Stimulated activated CD8-positive, alpha-beta memory T cell treated with anti-CD3 and anti-CD28 coated beads, Interleukin-4, amount 100 ng/mL, for 48 hours (primary cell): ENCODE results near the gene APOO.

ENCODE experiments used
- DNase-seq: peaks from one replicate; pipeline ENCODE4 v3.0.0-alpha.2; 2020

The APOO gene

DNA sequence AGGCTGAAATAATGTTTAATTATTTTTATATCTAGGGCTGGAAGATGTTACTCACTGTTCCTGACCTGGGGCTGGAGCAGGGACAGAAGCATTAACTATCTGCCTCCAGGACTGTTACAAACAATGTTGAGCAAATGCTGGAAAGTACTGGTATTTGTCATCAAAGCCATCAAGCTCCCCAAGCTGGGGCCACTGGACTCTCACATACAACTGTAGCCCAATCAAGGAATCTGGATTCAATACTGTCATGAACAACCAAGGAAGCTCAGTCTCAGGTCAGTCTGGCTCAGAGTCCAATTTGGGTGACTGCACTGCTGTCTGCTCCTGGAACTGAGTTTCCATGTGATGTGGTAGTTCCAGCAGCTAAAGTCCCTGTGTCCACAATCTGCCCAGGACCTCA, 50.4 kb downstream of the APOO start:
- no peak for DNase-seq

DNA sequence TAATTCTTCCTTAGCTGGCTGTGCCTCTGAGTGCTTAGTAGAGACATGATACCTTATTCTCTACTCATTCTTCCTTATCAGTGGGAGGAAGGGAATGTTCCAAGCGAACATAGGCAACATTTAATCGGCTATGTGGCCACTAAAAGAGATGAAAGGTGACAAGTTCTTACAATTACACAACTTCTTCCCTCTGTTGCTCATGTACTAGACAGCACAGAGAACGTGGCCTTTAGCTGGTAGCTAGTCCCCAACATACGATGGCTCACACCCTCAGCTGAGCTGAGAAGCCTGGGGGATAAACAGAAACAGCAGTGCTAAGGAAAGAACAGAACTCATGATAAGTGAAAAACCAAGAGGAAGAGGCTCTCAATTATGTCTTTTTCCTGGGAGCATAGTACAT, 52.2 kb downstream of the APOO start:
- no peak for DNase-seq

DNA sequence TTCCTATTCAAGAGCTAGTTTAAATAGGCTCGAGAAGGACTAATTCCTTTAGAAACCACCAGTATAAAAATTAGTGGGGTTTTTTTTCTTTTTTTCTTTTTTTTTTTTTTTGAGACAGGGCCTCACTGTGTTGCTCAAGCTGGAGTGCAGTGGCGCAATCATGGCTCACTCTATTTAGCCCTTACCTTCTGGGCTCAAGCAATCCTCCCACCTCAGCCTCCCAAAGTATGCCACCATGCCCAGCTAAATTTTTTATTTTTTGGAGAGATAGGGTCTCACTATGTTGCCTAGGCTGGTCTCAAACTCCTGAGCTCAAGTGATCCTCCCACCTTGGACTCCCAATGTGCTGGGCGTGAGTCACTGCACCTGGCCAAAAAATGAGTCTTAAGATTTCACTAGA, 52.8 kb downstream of the APOO start:
- DNase-seq: no peak

DNA sequence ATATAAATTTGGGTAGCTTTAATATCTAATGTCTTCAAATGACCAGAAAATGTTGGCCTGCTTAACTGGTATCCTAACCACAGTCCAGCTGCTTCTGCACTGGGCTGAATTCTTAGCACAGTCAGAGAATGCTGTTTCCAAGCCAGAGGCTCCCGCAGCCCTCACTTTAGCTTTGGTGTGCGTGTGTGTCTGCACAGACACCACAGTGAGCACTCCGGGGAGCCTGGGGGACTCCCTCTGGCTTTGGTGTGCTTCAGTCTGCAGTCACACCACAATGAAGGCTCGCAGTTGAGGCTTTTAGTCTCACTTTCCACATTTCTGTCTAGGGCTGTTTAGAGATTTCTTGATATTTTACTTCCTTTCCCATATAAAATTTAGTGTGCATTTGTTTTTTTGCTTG, 53.6 kb downstream of the APOO start:
- DNase-seq: no peak

DNA sequence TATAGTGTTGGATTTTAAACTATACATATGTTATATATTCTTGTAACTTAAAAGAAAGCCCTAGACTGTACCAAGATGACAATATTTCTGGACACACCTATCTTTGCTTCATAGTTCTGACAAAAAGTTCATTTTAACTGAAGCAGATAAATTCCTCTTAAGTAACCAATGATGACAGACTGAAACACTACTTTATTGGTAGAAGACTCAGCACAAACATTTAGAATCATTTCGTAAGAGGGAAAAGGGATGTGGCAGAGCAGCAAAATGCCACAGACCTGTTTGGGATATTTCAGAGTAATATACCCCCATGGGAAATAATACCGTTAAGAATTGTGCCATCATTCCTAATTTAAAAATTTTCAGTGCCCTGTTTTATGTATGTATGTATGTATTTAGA, 56.2 kb downstream of the APOO start:
- no peak for DNase-seq

DNA sequence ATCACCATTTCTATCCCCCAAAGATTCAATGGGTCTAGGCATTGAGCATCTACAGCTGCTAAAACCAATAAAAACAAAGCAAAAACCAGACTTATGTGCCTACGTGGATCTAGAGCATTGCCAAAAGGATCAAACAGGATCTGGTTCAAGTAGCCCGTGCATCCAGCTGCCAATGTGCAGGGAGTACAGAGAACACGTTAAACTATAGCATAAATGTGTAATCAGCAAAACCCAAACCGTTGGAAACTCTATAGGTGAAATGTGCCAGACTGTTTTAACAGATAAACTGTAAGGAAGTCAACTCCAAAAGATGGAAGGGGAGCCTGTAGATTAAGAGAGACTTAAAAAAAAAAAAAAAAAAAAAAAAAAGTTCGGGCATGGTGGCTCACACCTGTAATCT, 58.5 kb downstream of the APOO start:
- no peak for DNase-seq

DNA sequence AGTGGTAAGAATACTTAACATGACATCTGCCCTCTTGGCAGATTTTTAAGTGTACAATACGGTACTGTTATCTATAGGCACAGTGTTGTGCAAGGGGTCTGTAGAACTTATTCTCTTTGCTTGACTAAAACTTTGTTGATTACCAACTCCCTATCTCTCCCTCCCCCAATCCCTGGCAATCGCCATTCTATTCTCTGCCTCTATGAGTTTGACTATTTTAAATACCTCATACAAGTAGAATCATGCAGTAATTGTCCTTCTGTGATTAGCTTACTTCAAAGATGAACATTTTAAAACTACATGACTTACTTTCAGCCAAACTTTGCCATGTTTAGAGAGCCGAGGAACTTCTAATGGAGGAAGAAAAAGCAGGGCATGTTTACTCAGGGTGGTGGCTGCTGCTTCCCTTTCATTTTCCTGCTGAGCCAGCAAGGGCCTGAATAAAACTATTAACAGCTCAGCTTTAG, 62.4 kb downstream of the APOO start:
- DNase-seq: no peak

DNA sequence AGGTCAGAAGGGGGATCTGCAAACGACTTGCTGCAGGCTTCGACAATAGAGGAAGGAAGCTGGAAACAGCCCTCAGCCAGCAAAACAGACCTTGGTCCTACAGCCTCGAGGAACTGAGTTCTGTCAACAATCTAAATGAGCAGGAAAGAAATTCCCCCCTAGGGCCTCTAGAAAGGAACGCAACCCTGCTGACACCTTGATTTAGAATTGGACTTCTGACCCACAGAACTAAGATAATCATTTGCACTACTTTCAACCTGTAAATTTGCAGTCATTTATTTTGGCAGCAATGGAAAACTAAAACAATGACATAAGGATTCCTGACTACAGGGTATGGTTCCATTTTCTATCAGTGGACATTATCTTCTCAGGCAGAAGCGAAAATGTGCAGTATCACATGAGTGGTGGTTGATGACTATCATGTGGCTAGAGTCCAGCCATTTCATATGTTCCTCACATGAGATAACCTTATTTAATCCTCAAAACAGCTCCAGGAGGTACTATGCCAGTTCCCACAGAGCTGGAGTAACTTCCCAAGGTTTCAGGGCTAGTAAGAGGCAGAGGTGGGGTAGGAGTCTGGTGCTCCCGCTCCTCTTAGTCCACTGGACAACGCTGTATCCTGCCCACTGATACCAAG, 63.1 kb downstream of the APOO start:
- no peak for DNase-seq

DNA sequence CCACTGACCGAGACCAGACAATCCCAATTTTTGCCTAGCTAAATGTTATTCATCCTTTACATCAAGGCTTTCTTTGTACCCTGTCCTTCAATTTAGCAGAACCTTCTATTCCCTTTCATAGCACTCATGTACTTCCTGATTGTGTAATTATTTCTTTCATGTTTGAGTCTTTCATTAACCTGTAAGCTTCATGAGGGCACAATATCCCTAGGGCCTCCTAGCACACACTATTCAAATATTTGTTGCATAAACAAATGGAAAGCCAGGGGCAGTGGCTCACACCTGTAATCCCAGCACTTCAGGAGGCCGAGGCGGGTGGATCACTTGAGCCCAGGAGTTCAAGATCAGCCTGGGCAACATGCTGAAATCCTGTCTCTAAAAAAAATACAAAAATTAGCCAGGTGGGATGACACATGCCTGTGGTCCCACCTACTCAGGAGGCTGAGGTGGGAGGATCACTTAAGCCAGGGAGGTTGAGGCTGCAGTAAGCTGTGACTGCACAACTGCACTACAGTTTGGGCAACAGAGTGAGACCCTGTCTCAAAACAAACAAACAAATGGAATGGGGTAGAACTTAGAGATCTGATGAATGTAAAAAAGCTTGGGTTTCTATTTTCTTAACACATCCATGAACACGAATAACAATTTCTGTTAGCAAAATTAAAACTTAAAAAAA, 65.8 kb downstream of the APOO start:
- DNase-seq: no peak

DNA sequence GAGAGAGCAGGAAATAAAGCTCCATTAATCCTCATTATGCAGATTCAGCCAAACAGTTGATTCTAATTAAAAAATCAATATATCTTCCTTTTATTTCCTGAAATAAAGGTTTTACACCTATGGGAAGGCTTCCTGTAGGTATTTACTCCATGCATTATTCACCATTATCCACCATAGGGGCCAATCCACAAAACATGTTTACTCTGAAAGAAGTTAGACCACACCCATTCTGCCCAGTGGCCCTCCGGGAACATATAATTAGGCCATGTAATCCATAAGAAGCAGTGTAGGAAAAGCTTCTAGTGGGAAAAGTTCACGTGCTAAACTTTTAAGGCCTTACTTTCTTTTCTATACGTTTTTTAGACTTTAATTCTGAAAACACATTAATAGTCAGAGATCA, 67.1 kb downstream of the APOO start:
- DNase-seq: no peak

DNA sequence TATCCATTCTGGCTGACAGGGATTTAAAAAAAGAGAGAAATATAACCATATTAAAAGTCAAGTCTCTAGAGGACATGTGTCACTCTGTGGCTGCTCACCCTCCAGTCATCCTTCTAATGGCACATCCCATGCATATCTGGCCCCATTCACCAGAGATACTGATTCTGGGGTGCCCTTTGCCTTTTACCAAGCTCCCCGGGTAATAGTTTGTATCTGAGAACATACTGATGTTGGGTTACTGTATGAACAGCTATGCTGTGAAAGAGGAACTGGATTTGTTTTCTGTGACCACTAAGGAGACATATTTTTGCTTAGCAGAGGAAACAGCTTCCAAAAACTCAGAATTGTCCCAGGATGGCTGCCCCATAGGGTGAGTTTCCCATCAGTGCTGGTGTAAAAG, 68.8 kb downstream of the APOO start:
- no peak for DNase-seq

DNA sequence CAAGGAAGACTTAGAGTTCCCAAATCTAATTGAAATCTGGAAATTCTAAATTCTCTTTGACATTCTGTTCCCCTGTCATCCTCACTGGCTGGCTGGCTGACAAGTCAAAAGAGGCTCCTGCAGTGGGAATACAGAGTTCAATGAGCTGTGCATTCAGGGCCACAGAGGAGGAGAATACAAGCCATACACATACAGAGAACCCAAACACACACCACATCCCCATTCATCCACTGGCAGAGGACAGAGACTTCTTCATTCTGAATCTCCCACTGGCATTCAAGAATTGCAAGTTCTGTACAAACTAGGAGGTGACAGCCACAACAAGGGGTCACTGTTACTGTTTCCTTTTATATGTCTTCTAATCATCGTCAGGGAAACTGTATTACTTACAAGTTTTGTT, 75.0 kb downstream of the APOO start:
- DNase-seq: no peak

DNA sequence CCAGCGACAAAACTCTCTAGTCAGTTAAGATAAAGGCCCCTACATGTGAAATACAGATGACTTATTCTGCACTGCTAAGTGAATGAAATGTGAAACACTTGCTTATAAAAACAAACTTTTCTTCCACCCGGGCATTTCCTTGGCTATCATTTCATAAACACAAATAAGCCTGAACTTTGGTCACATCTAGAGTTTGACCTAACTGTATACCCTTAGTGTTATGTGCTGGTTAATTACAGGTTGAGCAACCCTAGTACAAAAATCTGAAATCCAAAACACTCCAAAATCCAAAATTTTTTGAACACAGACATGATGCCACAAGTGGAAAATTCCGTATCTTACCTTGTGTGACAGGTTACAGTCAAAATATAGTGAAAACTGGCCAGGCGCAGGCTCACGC, 78.9 kb downstream of the APOO start:
- no peak for DNase-seq

DNA sequence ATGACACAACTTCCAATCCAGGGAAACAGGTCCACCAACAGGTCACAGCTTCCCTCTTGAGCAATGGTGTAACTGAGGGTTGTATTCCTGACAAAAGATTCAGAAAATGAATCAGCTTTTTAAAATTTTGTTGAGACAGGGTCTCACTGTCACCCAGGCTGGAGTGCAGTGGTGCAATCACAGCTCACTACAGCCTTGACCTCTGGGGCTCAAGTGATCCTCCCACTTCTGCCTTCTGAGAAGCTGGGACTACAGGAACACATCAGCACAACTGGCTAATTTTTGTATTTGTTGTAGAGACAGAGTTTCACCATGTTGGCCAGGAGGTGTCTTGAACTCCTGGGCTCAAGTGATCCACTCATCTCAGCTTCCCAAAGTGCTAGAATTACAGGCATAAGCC, 81.1 kb downstream of the APOO start:
- DNase-seq: no peak

DNA sequence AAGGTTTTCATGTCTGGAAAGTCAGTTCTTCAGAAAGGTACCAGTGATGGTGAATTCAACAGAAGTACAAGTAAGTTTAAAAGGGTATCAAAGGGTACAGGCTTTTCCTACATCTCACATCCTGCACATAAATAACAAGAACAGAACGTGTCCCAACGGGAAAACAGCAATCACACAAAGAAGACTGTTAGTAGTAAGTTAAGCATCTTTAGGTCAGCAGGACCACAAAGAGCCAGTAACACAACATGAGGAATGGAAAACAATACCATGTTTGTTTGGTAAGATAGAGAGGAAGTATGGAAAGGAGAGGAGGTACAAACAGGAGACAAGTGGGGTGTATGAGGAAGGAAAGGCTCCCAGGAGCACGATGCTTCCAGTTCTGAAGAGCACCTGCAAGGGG, 81.5 kb downstream of the APOO start:
- no peak for DNase-seq

DNA sequence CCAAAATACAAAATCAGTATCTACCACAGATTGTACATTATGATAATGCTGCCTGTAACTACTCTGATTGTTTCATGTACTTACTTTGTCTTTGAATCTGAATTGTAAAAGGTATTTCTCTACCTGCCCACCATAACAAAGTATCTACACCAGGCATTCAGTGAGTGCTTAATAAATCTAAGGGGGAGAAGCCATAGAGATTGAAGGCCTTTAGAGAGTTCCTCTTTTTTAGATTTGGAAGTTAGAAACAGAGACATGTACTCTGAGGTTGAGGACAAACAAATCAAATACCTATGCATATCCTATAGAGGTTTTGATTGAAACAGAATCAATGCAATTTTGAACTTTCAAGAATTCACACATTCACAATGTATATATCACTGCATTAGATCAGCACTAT, 82.1 kb downstream of the APOO start:
- DNase-seq: no peak

DNA sequence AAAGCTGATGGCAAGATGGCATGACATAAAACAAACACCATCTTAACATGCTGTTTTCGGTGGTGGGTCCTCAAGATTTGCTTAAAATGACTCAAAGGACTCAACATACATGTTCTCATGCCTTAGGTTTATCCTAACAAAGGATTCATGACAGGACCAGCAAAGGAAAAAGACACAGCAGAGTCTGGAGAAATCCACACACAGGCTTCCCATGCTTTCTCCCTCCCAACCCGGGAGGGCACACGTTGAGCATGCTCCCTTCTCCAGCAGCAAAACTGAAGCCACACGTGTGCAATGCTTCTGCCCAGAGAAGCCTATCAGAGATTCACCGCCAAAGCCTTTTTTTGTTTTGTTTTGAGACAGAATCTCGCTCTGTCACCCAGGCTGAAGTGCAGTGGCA, 84.9 kb downstream of the APOO start:
- DNase-seq: no peak

DNA sequence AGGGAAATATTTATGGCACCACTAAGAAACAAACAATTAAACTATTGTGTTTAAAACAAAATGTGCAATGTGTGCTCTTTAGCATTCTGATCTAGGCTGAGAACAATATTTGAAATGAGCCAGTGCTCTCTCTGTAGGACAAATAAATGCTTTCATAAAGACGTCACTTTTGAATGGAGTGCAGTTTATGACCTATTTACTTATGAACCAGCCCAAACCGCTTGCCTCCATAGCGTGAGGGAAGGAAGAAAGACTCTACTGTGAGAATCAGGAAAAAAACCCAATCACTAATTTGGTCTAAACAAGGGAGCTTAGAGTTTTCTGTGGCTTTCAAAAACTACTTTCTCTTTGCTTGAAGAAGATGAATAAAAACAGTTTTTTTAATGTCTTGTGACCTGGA, 85.3 kb downstream of the APOO start:
- no peak for DNase-seq

DNA sequence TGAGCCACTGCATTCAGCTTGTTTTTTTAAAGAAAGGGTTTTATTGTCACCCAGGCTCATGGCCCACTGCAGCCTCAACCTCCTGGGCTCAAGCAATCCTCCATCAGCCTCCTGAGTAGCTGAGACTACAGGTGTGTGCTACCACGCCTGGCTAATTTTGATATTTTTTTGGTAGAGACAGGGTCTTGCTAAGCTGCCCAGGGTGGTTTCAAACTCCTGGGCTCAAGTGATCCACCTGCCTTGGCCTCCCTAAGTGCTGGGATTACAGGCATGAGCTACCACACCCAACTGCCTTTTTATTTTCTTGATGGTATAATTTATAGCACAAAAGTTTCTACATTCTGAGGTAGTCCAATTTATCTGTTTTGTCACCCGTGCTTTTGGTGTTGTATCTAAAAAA, 85.9 kb downstream of the APOO start:
- no peak for DNase-seq

DNA sequence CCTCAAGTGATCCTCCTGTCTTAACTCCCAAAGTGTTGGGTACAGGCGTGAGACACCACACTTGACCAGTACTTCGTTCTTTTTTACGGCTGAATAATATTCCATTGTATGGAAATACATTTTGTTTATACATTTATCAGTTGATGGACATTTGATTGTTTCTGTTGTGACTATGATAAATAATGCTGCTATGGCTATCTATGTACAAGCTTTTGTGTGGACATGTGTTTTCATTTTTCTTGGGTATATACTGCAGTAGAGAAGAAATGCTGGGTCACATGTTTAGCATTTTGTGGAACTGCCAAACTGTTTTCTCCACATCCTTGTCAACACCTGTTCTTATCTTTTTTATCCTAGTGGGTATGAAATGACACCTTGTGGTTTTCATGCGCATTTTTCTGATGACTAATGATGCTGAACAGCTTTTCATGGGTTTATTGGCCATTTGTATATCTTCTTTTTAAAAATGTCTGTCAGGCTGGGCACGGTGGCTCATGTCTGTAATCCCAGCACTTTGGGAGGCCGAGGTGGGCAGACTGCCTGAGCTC, 87.4 kb downstream of the APOO start:
- DNase-seq: no peak

DNA sequence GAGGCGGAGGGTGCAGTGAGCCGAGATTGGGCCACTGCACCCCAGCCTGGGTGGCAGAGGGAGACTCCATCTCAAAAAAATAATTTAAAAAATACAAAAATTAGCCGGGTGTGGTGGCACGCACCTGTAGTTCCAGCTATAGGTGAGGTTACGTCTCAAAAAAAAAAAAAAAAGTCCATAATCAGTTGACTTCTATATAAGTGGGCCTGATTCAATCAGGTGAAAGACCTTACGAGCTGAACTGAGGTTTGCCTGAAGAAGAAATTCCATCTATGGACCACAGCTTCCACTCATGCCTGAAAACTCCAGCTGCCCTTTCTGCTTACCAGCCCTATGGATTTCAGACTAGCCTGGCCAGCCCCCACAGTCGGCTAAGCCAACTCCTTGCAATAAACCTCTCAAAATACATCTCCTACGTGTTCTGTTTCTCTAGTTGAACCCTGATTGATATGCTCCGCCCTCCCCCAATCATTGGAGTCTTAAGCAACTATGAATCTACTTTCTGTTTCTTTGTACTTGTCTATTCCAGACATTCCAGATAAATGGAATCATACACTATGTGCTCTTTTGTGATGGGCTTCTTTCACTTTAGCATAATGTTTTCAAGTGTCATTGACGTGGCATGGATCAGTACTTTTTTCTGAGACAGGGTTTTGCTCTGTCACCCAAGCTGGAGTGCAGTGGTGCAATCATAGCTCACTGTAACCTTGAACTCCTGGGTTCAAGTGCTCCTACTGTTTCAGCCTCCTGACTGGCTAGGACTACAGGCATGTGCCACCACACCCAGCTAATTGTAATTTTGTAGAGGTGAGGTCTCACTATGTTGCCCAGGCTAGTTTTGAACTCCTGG, 88.1 kb downstream of the APOO start:
- DNase-seq: no peak

DNA sequence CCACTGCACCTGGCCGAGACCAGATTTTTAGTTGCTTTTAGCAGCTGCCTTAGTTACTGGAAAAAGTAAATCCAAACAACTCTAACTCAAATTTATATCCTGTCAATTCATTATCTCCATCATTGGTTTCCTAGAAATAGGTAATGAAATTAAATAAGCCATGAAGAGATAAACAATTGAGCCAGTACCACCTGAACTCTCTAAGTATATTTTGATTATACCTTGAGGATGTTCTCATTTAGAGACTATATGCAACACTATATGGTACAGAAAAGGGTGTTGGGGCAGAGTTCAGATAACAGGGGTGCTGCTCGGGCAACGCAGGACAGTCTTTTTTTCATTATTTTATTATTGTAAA, 89.8 kb downstream of the APOO start:
- no peak for DNase-seq

DNA sequence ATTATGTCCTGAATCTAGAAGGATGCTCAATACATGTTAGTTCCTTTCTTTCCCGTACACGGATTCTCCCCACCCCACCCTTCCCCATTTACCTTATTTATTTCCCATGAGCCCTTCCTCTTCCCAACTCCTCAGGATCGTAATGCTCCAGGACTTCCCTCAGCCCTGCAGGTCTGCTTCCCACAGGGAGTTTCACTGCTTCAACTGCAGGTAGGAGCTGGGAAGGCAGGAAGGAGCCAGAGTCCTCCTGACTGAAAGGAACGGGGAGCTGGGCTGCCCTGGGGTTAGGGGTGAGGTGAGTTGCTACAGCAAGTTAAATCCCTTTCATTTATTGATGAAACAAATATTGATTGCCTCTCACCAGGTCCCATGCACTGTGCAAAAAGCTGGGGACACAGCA, 91.6 kb downstream of the APOO start:
- DNase-seq: no peak

DNA sequence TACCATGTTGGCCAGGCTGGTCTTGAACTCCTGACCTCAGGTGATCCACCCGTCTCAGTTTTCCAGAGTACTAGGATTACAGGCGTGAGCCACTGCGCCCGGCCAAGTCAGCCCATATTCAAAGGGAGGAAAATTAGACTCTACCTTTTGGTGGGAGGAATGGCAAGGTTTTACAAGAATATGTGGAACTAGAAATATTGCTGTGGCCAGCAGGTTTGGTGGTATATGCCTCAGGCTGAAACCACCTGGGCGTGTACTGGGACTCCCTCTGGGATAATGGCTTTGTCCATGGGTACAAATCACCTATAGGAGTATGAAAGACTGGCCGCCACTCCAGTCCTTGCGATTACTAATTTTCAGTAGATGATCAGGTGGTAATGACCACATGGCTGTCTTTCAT, 92.4 kb downstream of the APOO start:
- no peak for DNase-seq
